ENCODE data around the gene NEAT1.

NEAT1 gene

DNA sequence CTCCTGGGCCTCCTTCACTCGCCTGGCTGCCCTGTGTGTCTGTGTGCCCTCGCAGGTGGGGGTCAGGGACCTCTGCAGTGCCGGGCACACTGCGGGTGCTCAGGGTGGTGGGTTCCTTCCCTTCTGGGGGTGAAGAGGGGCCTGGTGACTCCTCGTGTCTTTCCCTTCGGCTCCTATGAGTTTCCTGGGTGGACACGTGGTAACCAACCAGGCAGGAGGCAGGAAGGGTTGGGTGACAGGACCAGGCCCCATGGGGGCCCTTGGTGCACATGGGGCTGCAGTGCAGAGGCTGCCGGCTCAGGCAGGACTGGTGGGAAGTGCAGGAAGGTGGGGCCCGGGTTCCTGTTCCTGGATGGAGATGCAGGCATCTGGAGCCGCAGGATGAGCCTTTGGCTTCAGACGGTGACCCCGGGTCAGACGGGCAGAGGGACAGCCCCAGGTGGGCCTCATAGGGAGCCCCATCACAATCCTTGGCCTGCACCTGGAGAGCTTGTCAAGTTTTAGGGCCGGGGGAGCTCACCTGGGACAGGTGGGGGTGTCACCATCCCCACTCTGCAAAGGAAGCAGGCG is 26.6 kb upstream of the NEAT1 start:
- TF ChIP-seq POLR2A (IDR thresholded peaks at IDR 0.05; ENCODE audit: low read depth, low read length) (no peak), TAF1 (IDR thresholded peaks at IDR 0.05; ENCODE audit: low read depth, low read length) (no peak), POU2F2 (IDR thresholded peaks at IDR 0.05; ENCODE audit: low read depth, low read length) (no peak), PAX5 (IDR thresholded peaks at IDR 0.05; ENCODE audit: insufficient read depth, low read length, severe bottlenecking) (no peak)
- FAIRE-seq (no peak), DNase-seq (ENCODE audit: insufficient read length, low spot score) (no peak)

DNA sequence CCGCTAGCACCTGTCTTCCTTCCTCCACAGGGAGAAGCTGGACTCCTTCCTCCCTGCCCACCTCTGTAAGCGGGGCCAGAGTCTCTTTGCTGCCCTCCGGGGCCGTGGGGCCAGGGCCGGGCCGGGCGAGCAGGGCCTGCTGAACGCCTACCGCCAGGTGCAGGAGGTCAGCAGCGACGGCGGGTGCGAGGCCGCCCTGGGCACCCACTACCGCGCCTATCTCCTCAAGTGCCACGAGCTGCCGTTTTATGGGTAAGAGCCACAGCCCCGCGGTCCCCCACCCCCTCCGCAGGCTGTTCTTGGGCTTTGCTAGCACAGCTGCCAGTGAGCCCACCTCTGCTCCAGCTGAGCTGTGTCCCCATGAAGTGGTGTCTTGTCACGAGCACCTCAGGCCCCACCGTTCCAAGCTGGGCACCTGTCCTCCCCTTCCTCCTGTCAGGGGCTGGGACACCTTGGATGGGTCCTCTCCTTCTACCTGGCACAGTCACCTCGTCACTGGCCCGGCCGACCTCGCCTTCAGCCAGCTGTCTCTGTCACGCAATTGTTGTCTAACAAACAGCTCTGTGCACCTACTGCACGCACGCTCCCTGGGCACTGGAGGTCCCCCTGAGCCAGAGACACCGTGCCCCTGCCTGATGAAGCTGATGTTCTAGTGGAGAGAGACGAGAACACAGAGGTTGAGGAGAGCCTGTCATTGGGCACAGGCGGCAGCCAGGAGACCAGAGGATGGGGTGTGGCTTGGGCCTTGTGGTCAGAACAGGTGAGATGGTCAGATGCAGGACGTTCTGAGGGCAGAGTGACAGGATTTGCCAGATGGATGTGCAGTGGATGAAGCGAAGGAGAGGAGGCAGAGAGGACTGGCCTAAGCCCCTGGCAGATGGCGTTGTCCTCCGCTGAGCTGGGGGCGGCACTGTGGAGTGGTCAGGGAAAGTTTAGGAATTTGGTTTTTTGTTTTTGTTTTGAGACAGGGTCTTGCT is 25.5 kb upstream of the NEAT1 start:
- DNase-seq (ENCODE audit: insufficient read length, low spot score) (no peak), FAIRE-seq (no peak)
- TF ChIP-seq POU2F2 (IDR thresholded peaks at IDR 0.05; ENCODE audit: low read depth, low read length) (no peak), POLR2A (IDR thresholded peaks at IDR 0.05; ENCODE audit: low read depth, low read length) (no peak), TAF1 (IDR thresholded peaks at IDR 0.05; ENCODE audit: low read depth, low read length) (no peak), POLR2AphosphoS5 (IDR thresholded peaks at IDR 0.05; ENCODE audit: low read depth, low read length) (no peak), SPI1 (IDR thresholded peaks at IDR 0.05; ENCODE audit: low read depth, low read length) (no peak), PAX5 (IDR thresholded peaks at IDR 0.05; ENCODE audit: insufficient read depth, low read length, severe bottlenecking) (no peak)

DNA sequence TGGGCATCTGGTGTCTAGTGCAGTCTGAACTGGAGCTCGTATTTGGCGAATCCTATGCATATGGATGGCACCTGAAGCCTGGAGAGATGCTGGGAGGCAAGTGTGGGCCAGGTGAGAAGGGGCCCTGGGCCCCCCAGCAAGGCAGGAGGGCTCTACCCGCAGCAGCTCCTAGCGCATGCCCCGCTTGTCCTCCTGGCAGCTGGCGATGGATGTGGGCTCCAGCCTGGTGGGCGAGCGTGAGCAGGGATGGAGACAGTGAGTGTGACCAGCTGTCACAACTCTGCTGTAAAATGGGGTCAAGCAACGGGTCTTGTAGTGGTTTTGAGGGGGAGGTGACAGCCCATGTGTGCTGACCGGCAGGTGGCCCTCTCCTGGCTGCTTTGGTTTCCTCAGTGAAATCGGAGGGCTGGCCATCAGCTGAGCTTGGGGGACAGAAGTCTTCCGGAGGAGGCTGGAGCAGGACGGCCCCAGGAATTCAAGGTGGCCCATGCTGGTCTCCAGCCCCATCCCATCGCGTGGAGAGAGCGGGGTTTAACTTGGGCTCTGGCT is 24.2 kb upstream of the NEAT1 start:
- TF ChIP-seq POLR2AphosphoS5 (IDR thresholded peaks at IDR 0.05; ENCODE audit: low read depth, low read length) (no peak), POU2F2 (IDR thresholded peaks at IDR 0.05; ENCODE audit: low read depth, low read length) (no peak), POLR2A (IDR thresholded peaks at IDR 0.05; ENCODE audit: low read depth, low read length) (no peak), PAX5 (IDR thresholded peaks at IDR 0.05; ENCODE audit: insufficient read depth, low read length, severe bottlenecking) (no peak), TAF1 (IDR thresholded peaks at IDR 0.05; ENCODE audit: low read depth, low read length) (no peak), SPI1 (IDR thresholded peaks at IDR 0.05; ENCODE audit: low read depth, low read length) (no peak)
- DNase-seq (ENCODE audit: insufficient read length, low spot score) (no peak), FAIRE-seq (no peak)

DNA sequence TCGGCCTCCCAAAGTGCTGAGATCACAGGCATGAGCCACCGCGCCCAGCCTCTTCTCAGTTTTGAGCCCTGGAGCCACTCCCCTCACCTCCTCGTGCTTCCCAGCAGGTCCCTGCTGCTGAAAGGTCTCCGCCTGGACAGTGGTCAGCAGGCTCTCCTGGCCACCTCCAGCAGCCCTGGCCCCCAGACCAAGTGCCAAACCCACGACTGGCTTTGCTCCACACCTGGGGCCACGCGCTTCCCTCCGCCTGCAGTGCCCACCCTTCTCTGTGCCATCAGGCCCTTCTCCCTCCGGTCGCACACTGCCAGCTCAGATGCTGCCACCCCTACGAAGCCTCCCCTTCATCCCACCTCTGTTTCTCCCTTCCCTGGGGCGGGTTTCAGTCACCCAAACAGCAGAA is 23.3 kb upstream of the NEAT1 start:
- DNase-seq (ENCODE audit: insufficient read length, low spot score) (no peak), FAIRE-seq (no peak)
- no peak for TF ChIP-seq PAX5 (IDR thresholded peaks at IDR 0.05; ENCODE audit: insufficient read depth, low read length, severe bottlenecking)
- no peak for TF ChIP-seq SPI1 (IDR thresholded peaks at IDR 0.05; ENCODE audit: low read depth, low read length)
- TF ChIP-seq TAF1 (IDR thresholded peaks at IDR 0.05; ENCODE audit: low read depth, low read length): no peak
- TF ChIP-seq POLR2A (IDR thresholded peaks at IDR 0.05; ENCODE audit: low read depth, low read length): no peak
- no peak for TF ChIP-seq POU2F2 (IDR thresholded peaks at IDR 0.05; ENCODE audit: low read depth, low read length)
- no peak for TF ChIP-seq POLR2AphosphoS5 (IDR thresholded peaks at IDR 0.05; ENCODE audit: low read depth, low read length)

DNA sequence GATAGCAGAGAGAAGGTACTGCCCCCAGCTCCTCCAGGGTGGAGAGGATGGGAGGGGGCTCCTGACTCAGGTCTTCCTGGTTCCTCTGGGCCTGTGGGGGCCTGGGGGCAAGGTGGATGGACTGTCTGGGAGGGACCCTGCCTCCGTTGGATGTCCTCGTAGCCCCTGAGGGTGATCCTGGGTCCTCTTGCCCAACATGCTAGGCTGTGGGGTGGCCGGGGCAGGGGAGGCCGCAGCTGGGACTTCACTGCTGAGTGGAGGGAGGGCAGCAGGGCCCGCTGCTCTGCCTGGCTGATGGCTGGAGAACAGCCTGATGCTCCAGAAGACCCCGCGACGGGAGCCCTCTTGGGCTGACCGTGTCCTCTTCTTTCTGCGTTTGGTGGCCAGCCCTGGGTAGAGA is 22.8 kb upstream of the NEAT1 start:
- FAIRE-seq: no peak
- TF ChIP-seq POLR2AphosphoS5 (IDR thresholded peaks at IDR 0.05; ENCODE audit: low read depth, low read length) (no peak), TAF1 (IDR thresholded peaks at IDR 0.05; ENCODE audit: low read depth, low read length) (no peak), POLR2A (IDR thresholded peaks at IDR 0.05; ENCODE audit: low read depth, low read length) (no peak), POU2F2 (IDR thresholded peaks at IDR 0.05; ENCODE audit: low read depth, low read length) (no peak)
- DNase-seq (ENCODE audit: insufficient read length, low spot score): no peak

DNA sequence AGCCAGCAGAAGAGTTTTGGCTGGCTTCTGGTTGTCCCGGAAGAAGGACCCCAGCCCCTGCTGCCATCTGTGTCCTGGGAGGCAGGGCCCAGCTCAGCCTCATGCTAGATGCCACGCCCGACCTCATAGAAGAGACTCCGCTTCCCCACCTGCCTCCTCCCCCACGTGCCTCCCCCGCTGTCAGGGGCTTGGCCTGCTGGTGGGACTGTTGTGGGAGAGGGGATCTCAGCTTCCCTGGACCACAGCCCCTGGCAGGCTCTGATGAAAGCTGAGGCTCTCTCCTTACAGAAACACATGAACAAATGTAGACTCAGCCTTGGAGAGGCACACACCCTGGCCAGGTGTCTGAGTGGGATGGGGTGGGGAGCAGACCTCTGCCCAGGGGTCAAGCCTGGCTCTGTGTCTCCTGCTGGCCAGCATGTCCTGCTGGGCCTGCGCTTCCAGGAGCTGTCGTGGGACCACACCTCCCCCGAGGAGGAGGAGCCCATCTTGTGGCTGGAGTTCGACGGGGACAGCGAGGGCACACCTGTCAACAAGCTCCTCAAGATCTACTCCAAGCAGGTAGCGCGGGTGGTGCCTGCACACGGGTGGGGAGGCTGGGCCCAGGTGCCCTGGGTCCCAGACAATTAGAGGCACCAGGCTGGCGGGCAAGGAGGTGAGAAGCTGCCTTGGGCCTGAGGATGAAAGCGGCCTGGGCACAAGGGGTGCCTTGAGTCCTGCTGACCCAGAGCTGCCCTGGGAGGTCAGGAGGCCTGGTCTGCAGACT is 22.1 kb upstream of the NEAT1 start:
- TF ChIP-seq POU2F2 (IDR thresholded peaks at IDR 0.05; ENCODE audit: low read depth, low read length): no peak
- TF ChIP-seq SPI1 (IDR thresholded peaks at IDR 0.05; ENCODE audit: low read depth, low read length): no peak
- no peak for TF ChIP-seq PAX5 (IDR thresholded peaks at IDR 0.05; ENCODE audit: insufficient read depth, low read length, severe bottlenecking)
- DNase-seq (ENCODE audit: insufficient read length, low spot score): no peak
- no peak for FAIRE-seq

DNA sequence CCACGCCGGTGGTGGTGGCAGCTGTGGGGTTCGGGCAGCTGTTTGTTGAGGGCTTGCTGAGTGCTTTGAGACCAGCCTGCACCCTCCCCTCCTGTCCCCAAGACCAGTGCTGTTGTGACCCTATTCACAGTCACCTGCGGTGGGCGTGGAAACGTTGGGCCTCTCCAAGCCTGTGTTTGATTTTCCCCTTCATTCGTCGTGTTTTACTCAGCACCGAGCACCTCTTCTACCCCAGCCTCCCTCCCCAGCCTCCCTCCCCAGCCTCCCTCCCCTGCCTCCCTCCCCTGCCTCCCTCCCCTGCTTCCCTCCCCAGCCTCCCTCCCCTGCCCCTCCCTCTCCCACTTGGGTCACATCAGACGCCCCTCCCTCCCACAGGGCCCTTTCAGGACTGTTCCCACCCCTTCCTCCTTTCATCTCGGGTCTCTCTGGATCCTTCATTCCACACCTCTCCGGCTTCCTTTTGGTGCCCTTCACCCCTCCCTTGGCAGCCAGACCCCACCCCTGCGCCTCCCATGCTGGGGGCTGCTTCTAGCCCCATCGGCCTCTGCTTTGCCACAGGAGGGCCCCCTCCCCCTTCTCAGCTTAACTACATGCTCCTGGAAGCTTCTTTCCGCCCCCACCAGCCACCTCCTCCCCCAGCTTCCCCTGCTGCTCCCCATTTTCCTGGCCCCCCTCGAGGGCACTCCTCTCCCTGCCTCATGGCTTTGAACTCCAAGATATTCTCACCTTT is 21.4 kb upstream of the NEAT1 start:
- TF ChIP-seq POU2F2 (IDR thresholded peaks at IDR 0.05; ENCODE audit: low read depth, low read length) (no peak), PAX5 (IDR thresholded peaks at IDR 0.05; ENCODE audit: insufficient read depth, low read length, severe bottlenecking) (no peak)
- DNase-seq (ENCODE audit: insufficient read length, low spot score) (no peak), FAIRE-seq (no peak)

DNA sequence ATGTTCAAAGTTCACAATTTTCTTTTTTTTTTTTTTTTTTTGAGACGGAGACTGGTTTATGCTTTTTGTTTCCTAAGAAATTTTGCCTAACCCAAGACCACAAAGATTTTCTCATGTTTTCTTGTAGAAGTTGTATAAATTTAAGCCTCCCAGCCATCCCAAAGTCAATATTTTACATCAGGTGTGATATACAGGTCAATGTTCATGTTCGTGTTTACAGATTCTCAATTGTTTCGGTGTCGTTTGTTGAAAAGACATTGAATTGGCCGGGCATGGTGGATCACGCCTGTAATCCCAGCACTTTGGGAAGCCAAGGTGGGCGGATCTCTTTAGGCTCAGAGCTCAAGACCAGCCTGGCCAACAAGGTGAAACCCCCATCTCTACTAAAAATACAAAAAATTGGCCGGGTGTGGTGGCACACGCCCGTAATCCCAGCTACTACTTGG is 20.8 kb upstream of the NEAT1 start:
- FAIRE-seq (no peak), DNase-seq (ENCODE audit: insufficient read length, low spot score) (no peak)
- no peak for TF ChIP-seq PAX5 (IDR thresholded peaks at IDR 0.05; ENCODE audit: insufficient read depth, low read length, severe bottlenecking)
- no peak for TF ChIP-seq POLR2A (IDR thresholded peaks at IDR 0.05; ENCODE audit: low read depth, low read length)
- TF ChIP-seq TAF1 (IDR thresholded peaks at IDR 0.05; ENCODE audit: low read depth, low read length): no peak
- TF ChIP-seq POLR2AphosphoS5 (IDR thresholded peaks at IDR 0.05; ENCODE audit: low read depth, low read length): no peak
- no peak for TF ChIP-seq SPI1 (IDR thresholded peaks at IDR 0.05; ENCODE audit: low read depth, low read length)
- no peak for TF ChIP-seq POU2F2 (IDR thresholded peaks at IDR 0.05; ENCODE audit: low read depth, low read length)

DNA sequence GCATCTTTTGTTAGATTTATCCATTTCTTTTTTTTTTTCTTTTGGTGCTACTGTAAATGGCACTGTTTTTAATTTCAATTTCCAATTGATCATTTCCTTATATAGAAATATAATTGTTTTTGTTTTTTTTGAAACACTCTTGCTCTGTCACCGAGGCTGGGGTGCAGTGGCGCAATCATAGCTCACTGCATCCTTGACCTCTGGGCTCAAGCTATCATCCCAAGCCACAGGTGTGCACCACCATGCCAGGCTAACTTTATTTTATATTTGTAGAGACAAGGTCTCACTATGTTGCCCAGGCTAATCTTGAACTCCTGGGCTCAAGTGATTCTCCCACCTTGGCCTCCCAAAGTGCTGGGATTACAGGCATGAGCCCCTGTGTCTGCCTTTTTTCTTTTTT is 19.8 kb upstream of the NEAT1 start:
- DNase-seq (ENCODE audit: insufficient read length, low spot score) (no peak), FAIRE-seq (no peak)
- TF ChIP-seq POU2F2 (IDR thresholded peaks at IDR 0.05; ENCODE audit: low read depth, low read length) (no peak), POLR2AphosphoS5 (IDR thresholded peaks at IDR 0.05; ENCODE audit: low read depth, low read length) (no peak), POLR2A (IDR thresholded peaks at IDR 0.05; ENCODE audit: low read depth, low read length) (no peak), PAX5 (IDR thresholded peaks at IDR 0.05; ENCODE audit: insufficient read depth, low read length, severe bottlenecking) (no peak), SPI1 (IDR thresholded peaks at IDR 0.05; ENCODE audit: low read depth, low read length) (no peak), TAF1 (IDR thresholded peaks at IDR 0.05; ENCODE audit: low read depth, low read length) (no peak)

Data from GM12891 (cell line).